CD8-positive, alpha-beta memory T cell (primary cell): ENCODE results near the gene DGKD. TPM values are rescaled to one million over a fixed set of nuclear protein-coding genes. Genes with fewer than 3 reads are reported as not detected.

ENCODE experiments used
- CTCF ChIA-PET: fragments of 350-600 bp; sonication (Branson Sonifier 250); formaldehyde crosslinking; loops from one replicate; lab custom pipeline; 2021; ENCODE audit warnings: antibody characterized with exemption; lab: Charles Lee
- POLR2A ChIA-PET: fragments of 350-600 bp; sonication (Branson Sonifier 250); formaldehyde crosslinking; loops from one replicate; lab custom pipeline; 2021; ENCODE audit warnings: antibody characterized with exemption; lab: Charles Lee
- DNase-seq, 5 donors: peaks; one replicate each; pipeline versions ENCODE4 v3.0.0 to v3.0.0-alpha.2; 2020 to 2022; ENCODE audit warnings: mixed read lengths in 1 of 5
- H3K27ac ChIP-seq: one replicate; pipeline ENCODE4 v1.7.0; 2013; ENCODE audit warnings: low read depth, mild to moderate bottlenecking, low read length, moderate library complexity
- H3K27me3 ChIP-seq: 2 replicates; pipeline ENCODE4 v1.7.0; 2013; ENCODE audit warnings: low read length, mild to moderate bottlenecking; ENCODE audit not compliant: insufficient read depth, poor library complexity, severe bottlenecking
- H3K36me3 ChIP-seq: 2 replicates; pipeline ENCODE4 v1.7.0; 2013; ENCODE audit warnings: mild to moderate bottlenecking, low read length, moderate library complexity; ENCODE audit not compliant: insufficient read depth
- H3K4me1 ChIP-seq: 2 replicates; pipeline ENCODE4 v1.7.0; 2013; ENCODE audit warnings: mild to moderate bottlenecking, low read length, moderate library complexity; ENCODE audit not compliant: insufficient read depth
- H3K4me3 ChIP-seq: 2 replicates; pipeline ENCODE4 v1.7.0; 2013; ENCODE audit warnings: mild to moderate bottlenecking, low read length
- H3K9me3 ChIP-seq: 2 replicates; pipeline ENCODE4 v1.7.0; 2013; ENCODE audit warnings: mild to moderate bottlenecking, low read length
- H3K27ac Mint-ChIP-seq, 8 donors: one replicate each; pipeline ENCODE4 v1.8.0; 2020 to 2021; ENCODE audit warnings: mixed read lengths in 8 of 8, mild to moderate bottlenecking in 6 of 8, inconsistent platforms in 3 of 8, moderate library complexity in 3 of 8
- H3K27me3 Mint-ChIP-seq, 2 donors: one replicate each; pipeline ENCODE4 v1.8.0; 2020 to 2021; ENCODE audit warnings: mixed read lengths in 2 of 2, mild to moderate bottlenecking in 1 of 2, moderate library complexity in 1 of 2
- H3K36me3 Mint-ChIP-seq, 3 donors: one replicate each; pipeline ENCODE4 v1.8.0; 2020 to 2021; ENCODE audit warnings: mixed read lengths in 3 of 3, inconsistent platforms in 1 of 3, mild to moderate bottlenecking in 1 of 3
- H3K4me1 Mint-ChIP-seq, 3 donors: one replicate each; pipeline ENCODE4 v1.8.0; 2020 to 2021; ENCODE audit warnings: mixed read lengths in 3 of 3, inconsistent platforms in 1 of 3, mild to moderate bottlenecking in 1 of 3
- H3K4me3 Mint-ChIP-seq, 7 donors: one replicate each; pipeline ENCODE4 v1.8.0; 2020 to 2021; ENCODE audit warnings: mixed read lengths in 7 of 7, mild to moderate bottlenecking in 6 of 7, moderate library complexity in 4 of 7, inconsistent platforms in 2 of 7
- H3K9me3 Mint-ChIP-seq, 5 donors: one replicate each; pipeline ENCODE4 v1.8.0; 2020 to 2022; ENCODE audit warnings: mixed read lengths in 5 of 5, mild to moderate bottlenecking in 3 of 5, moderate library complexity in 2 of 5, inconsistent platforms in 1 of 5
- polyA plus RNA-seq: library from polyadenylated mRNA; unstranded; fragments of 300-500 nt; fragmentation: Illumina TruSeq; gene quantifications from one replicate; pipeline ENCODE4 v1.2.3, GENCODE V29; 2021
- total RNA-seq, 2 experiments: library from RNA; stranded (reverse); gene quantifications; one replicate each; pipeline ENCODE4 v1.2.3, GENCODE V29; 2021

Gene DGKD
- total and polyA plus RNA-seq, 3 experiments from 2014 or later: 32.6 to 61.9 (median 54.2) TPM

DNA sequence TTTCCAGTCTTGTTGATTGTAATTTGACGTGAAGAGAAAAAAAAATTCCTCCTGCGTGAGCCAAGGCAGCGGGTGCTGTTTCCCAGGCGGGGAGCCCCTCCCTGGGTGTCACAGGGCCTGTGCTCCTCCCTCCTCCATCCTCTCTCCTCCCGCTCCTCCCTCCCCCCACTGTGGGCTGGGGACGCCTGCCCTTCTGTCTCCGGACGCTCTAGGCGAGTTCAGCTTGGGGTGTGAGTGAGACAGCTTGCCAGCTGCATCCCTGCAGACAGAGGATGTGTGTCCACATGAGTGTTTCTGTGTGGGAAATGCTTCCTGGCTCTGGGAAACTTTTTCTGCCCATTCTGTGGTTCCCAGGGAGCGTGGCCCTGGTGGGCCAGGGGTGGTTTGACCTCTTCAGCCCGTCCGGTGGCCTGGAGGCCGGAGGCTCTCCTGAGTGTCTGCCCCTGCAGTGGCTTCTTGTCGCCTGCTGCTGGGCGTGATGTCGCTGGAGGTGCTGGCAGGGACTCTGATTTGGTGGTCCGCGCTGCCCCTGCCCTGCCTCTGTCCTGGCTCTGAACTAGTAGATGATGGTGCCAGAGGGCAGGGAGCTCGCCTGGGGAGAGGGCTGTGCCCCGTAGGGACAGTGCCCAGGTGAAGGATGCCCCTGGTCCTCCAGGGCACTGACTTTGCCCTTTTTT, 115.9 kb downstream of the DGKD start:
- H3K4me1 ChIP-seq: no peaks in the 10 kb centered on the region
- Mint-ChIP-seq H3K9me3 (no peaks in the 10 kb centered on the region), H3K27ac (no peak overlapping the region), H3K4me1 (no peaks in the 10 kb centered on the region), H3K36me3 (peaks cover 17 to 77% (median 29%) of the 10 kb centered on the region in 3 donors), H3K4me3 (no peak overlapping the region), H3K27me3 (no peaks in the 10 kb centered on the region)
- peak in 1 of 5 donors; percentile 38 for DNase-seq
- POLR2A ChIA-PET: no interaction called here
- peaks cover 26% of the 10 kb centered on the region for H3K36me3 ChIP-seq
- H3K9me3 ChIP-seq: no peaks in the 10 kb centered on the region
- H3K4me3 ChIP-seq: no peak overlapping the region
- CTCF ChIA-PET: no interaction called here
- H3K27ac ChIP-seq: no peak overlapping the region
- no peaks in the 10 kb centered on the region for H3K27me3 ChIP-seq

DNA sequence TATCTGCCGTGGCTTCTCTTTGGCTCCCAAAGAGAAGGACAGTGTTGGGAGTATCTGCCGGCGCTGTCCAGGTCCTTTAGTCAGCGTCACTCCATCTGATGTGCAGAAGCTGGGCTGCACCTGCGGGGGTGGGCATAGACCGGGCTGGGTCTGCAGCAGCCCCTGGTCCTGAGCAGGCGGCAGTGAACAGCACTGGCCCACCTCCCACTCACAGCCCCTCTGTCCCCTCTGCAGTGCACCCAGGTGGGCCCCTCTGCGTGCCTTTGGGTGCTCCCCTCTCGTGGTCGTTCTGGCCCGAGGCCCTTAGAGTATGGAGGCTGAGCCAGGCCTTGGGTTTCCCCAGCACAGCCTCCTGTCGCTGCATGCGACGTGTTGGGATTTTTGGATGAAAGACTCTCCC, 116.5 kb downstream of the DGKD start:
- Histone ChIP-seq H3K36me3 (peaks cover 26% of the 10 kb centered on the region), H3K4me3 (no peak overlapping the region), H3K4me1 (no peaks in the 10 kb centered on the region), H3K27ac (no peak overlapping the region), H3K9me3 (no peaks in the 10 kb centered on the region), H3K27me3 (no peaks in the 10 kb centered on the region)
- ChIA-PET CTCF (no interaction called here), POLR2A (no interaction called here)
- Mint-ChIP-seq H3K4me3 (no peak overlapping the region), H3K27ac (no peak overlapping the region), H3K27me3 (no peaks in the 10 kb centered on the region), H3K9me3 (no peaks in the 10 kb centered on the region), H3K36me3 (peaks cover 17 to 75% (median 29%) of the 10 kb centered on the region in 3 donors), H3K4me1 (no peaks in the 10 kb centered on the region)
- peak in 1 of 5 donors; percentile 24 for DNase-seq

DNA sequence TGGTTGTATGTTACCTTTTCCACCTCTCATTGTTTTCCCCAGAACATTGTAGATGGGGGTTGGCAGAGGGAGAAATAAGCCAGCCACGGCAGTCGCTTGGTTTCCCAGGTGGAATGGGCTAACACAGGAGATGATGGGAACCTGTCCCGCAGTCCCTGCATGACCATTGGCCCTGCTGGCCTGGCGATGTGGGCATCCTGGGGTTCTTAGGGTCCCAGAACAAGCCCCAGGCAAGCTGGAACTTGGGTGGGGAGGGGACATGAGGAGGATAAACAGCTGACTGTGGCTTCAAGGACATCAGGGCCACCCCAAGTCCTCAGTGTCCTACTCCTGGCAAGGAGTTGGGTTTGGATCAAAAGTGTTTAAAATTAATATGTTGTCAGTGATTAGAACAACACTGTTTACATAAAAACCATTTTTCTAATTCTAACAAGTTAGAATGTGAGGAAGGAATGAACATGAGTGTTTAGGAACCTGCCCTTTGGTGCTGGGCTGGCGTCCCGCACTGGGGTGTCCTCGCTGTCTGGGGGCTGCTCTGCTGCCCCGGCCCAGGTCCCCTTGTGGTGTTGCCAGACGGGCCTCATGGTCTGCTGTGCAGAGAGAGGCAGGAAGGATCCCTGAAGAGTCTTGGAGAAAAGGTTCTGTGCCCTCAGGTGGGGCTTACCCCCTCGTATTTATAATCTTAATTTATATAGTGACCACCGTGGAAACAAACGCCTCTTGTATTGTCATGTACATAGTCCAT, 117.2 kb downstream of the DGKD start:
- Mint-ChIP-seq H3K9me3 (no peaks in the 10 kb centered on the region), H3K4me1 (no peaks in the 10 kb centered on the region), H3K27ac (no peak overlapping the region), H3K27me3 (no peaks in the 10 kb centered on the region), H3K4me3 (peak overlapping the region in 1 of 7 donors; percentile 32), H3K36me3 (peaks cover 17 to 70% (median 23%) of the 10 kb centered on the region in 3 donors)
- Histone ChIP-seq H3K36me3 (peaks cover 26% of the 10 kb centered on the region), H3K27me3 (no peaks in the 10 kb centered on the region), H3K4me1 (no peaks in the 10 kb centered on the region), H3K4me3 (no peak overlapping the region), H3K27ac (no peak overlapping the region), H3K9me3 (no peaks in the 10 kb centered on the region)
- DNase-seq: peak in 1 of 5 donors; percentile 30
- ChIA-PET CTCF (no interaction called here), POLR2A (no interaction called here)

DNA sequence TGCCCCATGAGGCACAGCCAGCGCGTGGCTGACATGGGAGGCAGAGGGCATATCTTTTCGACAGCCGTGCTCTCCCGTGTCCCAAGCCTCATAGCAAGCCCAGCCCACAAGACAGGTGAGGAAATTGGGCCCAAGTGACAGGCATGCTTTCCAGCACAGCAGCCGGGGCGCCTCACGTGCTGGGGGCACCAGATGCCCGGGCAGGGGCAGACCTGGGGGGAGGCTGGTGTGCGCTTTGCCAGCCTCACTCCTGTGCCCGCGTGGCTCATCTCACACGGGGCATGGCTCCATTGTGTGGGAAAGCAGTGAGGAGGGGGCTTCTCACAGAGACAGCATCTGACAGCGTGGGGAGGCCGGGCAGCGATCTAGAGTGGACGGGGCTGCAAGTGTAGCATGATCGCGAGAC, 119.1 kb downstream of the DGKD start:
- Mint-ChIP-seq H3K4me1 (no peaks in the 10 kb centered on the region), H3K9me3 (no peaks in the 10 kb centered on the region), H3K27ac (no peak overlapping the region), H3K27me3 (no peaks in the 10 kb centered on the region), H3K36me3 (peaks cover 14 to 61% (median 20%) of the 10 kb centered on the region in 3 donors), H3K4me3 (no peak overlapping the region)
- CTCF ChIA-PET: no interaction called here
- peaks cover 15% of the 10 kb centered on the region for H3K36me3 ChIP-seq
- no peak overlapping the region for H3K27ac ChIP-seq
- H3K9me3 ChIP-seq: no peaks in the 10 kb centered on the region
- POLR2A ChIA-PET: no interaction called here
- no peak for DNase-seq
- H3K4me3 ChIP-seq: no peak overlapping the region
- H3K4me1 ChIP-seq: no peaks in the 10 kb centered on the region
- H3K27me3 ChIP-seq: no peaks in the 10 kb centered on the region

DNA sequence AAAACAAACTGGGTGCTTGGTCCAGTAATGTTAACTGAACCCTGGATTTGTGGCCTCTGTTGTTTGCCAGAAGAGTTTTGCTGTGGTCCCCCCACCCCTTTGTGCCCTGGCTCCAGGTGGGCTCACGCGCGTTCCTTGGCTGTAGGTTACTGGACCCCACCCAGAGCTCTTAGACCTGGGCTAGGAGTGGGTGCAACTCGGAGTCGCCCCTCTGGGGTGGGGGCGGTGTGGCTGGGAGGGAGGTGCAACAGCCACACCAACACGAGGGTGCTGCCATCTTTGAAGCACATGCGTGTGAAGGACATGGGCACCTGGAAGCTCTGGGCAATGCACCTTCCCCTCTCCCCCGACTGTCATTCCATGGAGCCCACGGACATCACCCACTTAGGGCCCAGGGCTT, 119.6 kb downstream of the DGKD start:
- ChIA-PET POLR2A (no interaction called here), CTCF (no interaction called here)
- Histone ChIP-seq H3K9me3 (no peaks in the 10 kb centered on the region), H3K4me3 (no peak overlapping the region), H3K4me1 (no peaks in the 10 kb centered on the region), H3K36me3 (peaks cover 10% of the 10 kb centered on the region), H3K27me3 (no peaks in the 10 kb centered on the region), H3K27ac (no peak overlapping the region)
- peak in 1 of 5 donors; percentile 44 for DNase-seq
- no peaks in the 10 kb centered on the region for H3K4me1 Mint-ChIP-seq
- no peaks in the 10 kb centered on the region for H3K9me3 Mint-ChIP-seq
- H3K4me3 Mint-ChIP-seq: no peak overlapping the region
- H3K36me3 Mint-ChIP-seq: peaks cover 12 to 56% (median 16%) of the 10 kb centered on the region in 3 donors
- H3K27me3 Mint-ChIP-seq: no peaks in the 10 kb centered on the region
- H3K27ac Mint-ChIP-seq: peak overlapping the region in 1 of 8 donors; percentile 70

DNA sequence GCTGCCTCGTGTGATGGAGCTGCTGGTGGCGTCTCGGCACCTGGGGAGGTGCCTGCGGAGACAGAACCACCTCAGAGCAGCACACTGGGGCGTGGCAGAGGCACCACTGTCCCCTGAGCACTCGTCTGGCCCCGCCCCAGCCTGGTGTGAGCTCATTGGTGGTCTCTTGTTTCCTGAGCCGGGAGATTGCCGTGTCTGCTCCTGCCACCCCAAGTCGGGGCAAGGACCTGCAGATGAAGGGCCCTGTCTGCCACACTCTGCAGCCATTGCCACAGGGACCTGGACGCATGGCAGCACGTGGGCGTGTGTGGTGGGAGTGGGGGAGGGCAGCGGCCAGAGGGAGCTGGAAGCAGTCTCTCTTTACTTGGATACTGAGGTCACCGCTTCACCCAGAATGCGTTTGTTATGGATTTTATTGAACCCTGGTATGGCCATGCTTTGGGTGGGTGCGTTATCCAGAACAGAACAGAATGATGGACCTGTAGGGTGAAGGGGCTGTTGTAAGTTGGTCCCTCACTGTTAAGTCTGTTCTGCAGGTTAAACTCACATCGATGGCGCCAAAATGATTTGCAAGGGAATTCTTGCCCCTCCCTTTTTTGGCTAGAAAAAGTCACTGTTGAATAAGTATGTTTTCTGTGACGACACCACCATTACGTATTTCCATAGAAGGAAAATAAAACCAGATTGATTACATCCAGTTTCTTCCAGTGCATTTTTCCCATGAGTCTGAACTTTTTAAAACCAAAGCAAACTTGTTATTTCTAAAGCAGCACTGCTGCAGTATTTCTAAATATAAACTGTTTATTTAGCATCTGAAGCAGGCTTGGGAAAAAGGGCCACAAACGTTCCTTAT, 120.2 kb downstream of the DGKD start:
- H3K4me1 Mint-ChIP-seq: no peaks in the 10 kb centered on the region
- Histone ChIP-seq H3K27me3 (no peaks in the 10 kb centered on the region), H3K36me3 (peaks cover 9% of the 10 kb centered on the region), H3K27ac (no peak overlapping the region), H3K9me3 (no peaks in the 10 kb centered on the region), H3K4me3 (no peak overlapping the region), H3K4me1 (no peaks in the 10 kb centered on the region)
- CTCF ChIA-PET: no interaction called here
- H3K36me3 Mint-ChIP-seq: peaks cover 12 to 49% (median 12%) of the 10 kb centered on the region in 3 donors
- peak overlapping the region in 1 of 8 donors; percentile 70 for H3K27ac Mint-ChIP-seq
- H3K27me3 Mint-ChIP-seq: no peaks in the 10 kb centered on the region
- no peaks in the 10 kb centered on the region for H3K9me3 Mint-ChIP-seq
- no peak for DNase-seq
- POLR2A ChIA-PET: no interaction called here
- H3K4me3 Mint-ChIP-seq: no peak overlapping the region

DNA sequence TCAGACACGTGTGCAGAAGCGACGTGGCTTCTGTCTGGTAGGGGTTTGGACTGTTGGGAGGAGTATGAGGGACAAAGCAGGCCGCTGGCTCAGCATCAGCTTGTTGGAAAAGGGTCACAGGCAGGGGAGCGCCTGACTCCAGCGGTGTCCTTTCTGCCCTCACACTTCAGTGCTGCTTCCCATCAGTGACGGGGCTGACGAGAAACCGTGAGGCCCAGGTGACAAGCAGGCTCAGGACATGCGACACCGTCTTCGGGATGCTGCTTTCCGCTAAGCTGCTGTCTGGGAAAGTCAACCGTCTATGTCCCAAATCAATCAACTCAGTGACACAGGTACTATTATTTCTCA, 121.7 kb downstream of the DGKD start:
- Histone ChIP-seq H3K4me1 (no peaks in the 10 kb centered on the region), H3K27me3 (no peaks in the 10 kb centered on the region), H3K27ac (no peak overlapping the region), H3K36me3 (peaks cover 9% of the 10 kb centered on the region), H3K4me3 (no peak overlapping the region), H3K9me3 (no peaks in the 10 kb centered on the region)
- Mint-ChIP-seq H3K27me3 (no peaks in the 10 kb centered on the region), H3K9me3 (no peaks in the 10 kb centered on the region), H3K4me1 (no peaks in the 10 kb centered on the region), H3K4me3 (no peak overlapping the region), H3K36me3 (peaks cover 12 to 35% (median 12%) of the 10 kb centered on the region in 3 donors), H3K27ac (peak overlapping the region in 1 of 8 donors; percentile 54)
- ChIA-PET POLR2A (no interaction called here), CTCF (interaction anchor here (1.4 kb wide), 1 partner anchor 12 kb away, joined by 3 read pairs; no protein-coding TSS in a partner anchor)
- no peak for DNase-seq
